Spleen (tissue), 7 donors: ENCODE results near the gene CFI.
"Not testable (repeated sequence)": the region's sequence is repeated elsewhere in the genome, so short reads cannot be mapped to it uniquely, and the experiment has no call there.

Source experiments
- POLR2A ChIP-seq, 3 donors: fragments of 450-650 bp; IDR thresholded peaks; one replicate each; pipeline ENCODE4 v1.5.1; 2017; ENCODE audit warnings: antibody characterized with exemption in 3 of 3, mild to moderate bottlenecking in 1 of 3
- TF ChIP-seq, protein P1 (sequence below), 11 experiments: fragments of 200-600 bp in 7 of 11; fragments of 450-650 bp in 4 of 11; sonication (generic) in 4 of 11; IDR thresholded peaks in 8 of 11; conservative IDR thresholded peaks in 3 of 11; 1 replicate in 7 of 11; 2 replicates in 4 of 11; pipeline versions ENCODE4 v1.4.0 to v1.8.0; 2016 to 2021; ENCODE audit warnings: antibody characterized with exemption in 11 of 11, inconsistent platforms in 4 of 11, mild to moderate bottlenecking in 1 of 11
- donor health status: DM: no; HTN: no; CAD: no; lungs with moderate emphysema.
- donor health status: DM: no; HTN: no; CAD: no.
- donor health status: DM: no; HTN: no; CAD: no.

DNA sequence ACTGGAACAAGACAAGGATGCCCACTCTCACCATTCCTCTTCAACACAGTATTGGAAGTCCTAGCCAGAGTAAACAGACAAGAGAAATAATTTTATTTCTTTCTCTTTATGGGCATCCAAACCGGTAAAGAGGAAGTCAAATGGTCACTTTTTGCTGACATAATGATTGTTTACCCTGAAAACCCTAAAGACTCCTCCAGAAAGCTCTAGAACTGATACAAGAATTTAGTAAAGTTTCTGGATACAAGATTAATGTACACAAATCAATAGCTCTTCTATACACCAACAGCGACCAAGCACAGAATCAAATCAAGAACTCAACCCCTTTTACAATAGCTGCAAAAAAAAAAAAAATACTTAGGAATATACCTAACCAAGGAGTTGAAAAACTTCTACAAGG is 19.7 kb downstream of the CFI start:
- TF ChIP-seq, protein P1, sequence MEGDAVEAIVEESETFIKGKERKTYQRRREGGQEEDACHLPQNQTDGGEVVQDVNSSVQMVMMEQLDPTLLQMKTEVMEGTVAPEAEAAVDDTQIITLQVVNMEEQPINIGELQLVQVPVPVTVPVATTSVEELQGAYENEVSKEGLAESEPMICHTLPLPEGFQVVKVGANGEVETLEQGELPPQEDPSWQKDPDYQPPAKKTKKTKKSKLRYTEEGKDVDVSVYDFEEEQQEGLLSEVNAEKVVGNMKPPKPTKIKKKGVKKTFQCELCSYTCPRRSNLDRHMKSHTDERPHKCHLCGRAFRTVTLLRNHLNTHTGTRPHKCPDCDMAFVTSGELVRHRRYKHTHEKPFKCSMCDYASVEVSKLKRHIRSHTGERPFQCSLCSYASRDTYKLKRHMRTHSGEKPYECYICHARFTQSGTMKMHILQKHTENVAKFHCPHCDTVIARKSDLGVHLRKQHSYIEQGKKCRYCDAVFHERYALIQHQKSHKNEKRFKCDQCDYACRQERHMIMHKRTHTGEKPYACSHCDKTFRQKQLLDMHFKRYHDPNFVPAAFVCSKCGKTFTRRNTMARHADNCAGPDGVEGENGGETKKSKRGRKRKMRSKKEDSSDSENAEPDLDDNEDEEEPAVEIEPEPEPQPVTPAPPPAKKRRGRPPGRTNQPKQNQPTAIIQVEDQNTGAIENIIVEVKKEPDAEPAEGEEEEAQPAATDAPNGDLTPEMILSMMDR (IDR thresholded peaks at IDR 0.05 in 8 of 11, conservative IDR thresholded peaks at IDR 0.05 in 3 of 11) = not testable (repeated sequence)
- TF ChIP-seq POLR2A (IDR thresholded peaks at IDR 0.05) = not testable (repeated sequence)
